Measurements from ENCODE around the gene ABLIM2. TPM values are rescaled to one million over a fixed set of nuclear protein-coding genes. Genes with fewer than 3 reads are reported as not detected.

The ABLIM2 gene
- total RNA-seq, 1 donor from 2014 or later: 5.2 TPM

- intact Hi-C loops (cut with DNase I): no loop called here
- no peaks in the 10 kb centered on the region for H3K27me3 ChIP-seq (ENCODE audit: low read depth)
- no peak overlapping the region for H3K27ac ChIP-seq
- DNase-seq (no peak), ATAC-seq (no peak)
- H3K4me1 ChIP-seq: no peaks in the 10 kb centered on the region
- H3K4me3 ChIP-seq: no peak overlapping the region
- H3K9me3 ChIP-seq: no peaks in the 10 kb centered on the region
- peak; percentile 11 for TF ChIP-seq CTCF (IDR thresholded peaks at IDR 0.05)
- H3K36me3 ChIP-seq: no peaks in the 10 kb centered on the region
These were observed 48.3 kb downstream of the ABLIM2 start for GRCh38 chr4:8110071-8110986.

DNA sequence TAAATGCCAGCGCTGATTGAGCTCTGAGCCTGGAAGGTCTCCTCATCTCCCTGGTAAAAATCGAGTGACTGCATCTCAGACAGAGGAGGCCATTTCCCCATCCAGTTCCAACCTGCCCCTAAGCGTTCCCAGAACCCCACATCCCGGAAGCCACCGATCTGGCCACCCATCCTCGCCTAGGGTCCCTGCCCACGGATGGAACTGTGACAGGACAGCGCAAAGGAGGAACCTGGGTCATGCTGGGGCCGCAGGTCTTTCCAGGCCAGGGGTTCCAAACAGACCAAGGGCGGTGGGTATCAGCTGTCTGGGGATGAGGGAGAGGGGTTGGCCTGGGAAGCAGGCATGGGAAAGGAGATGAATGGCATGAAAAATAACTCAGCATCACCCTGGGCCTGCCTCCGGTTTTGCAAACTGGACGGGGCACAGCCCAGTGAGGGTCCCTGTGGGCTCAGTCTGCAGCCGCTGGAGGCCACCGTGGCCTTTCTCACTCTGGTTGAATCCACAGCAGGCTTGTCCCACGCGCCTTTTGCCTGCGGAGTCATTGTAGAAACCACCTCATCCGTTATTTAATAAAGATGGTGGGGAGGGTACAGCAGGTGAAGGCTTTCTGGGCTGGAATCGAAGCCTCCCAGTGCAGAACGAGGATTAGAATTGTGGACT lies 49.1 kb downstream of the ABLIM2 start:
- H3K36me3 ChIP-seq: no peaks in the 10 kb centered on the region

DNA sequence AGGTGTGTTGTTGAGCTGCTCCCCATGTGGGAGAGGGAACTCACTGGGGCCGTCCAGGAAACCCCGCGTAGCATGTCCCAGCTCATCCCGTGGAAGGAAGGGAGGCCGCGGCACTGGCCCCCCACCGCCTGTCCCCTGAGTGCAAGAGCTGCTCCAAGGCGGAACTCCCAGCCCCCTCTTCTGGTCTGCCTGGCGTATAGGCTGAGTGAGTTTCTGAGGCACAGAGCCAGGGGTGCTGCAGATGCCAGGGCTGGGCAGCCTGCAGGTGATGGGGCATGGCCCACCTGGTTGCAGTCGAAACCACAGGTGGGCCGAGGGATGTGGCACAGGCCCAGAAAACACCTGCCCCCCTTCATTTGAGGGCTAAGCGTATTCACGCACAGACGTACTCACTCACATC lies 49.6 kb downstream of the ABLIM2 start:
- H3K27ac ChIP-seq: no peak overlapping the region
- ATAC-seq: no peak
- no peak for DNase-seq
- H3K4me3 ChIP-seq: no peak overlapping the region
- H3K4me1 ChIP-seq: no peaks in the 10 kb centered on the region
- intact Hi-C loops (cut with DNase I): no loop called here
- no peaks in the 10 kb centered on the region for H3K9me3 ChIP-seq
- no peaks in the 10 kb centered on the region for H3K36me3 ChIP-seq
- TF ChIP-seq CTCF (IDR thresholded peaks at IDR 0.05): no peak
- H3K27me3 ChIP-seq (ENCODE audit: low read depth): no peaks in the 10 kb centered on the region

More for the DNA sequence above, 49.1 kb downstream of the ABLIM2 start:
- intact Hi-C loops (cut with DNase I): no loop called here
- H3K27ac ChIP-seq: no peak overlapping the region
- H3K4me1 ChIP-seq: no peaks in the 10 kb centered on the region
- H3K27me3 ChIP-seq (ENCODE audit: low read depth): no peaks in the 10 kb centered on the region
- H3K4me3 ChIP-seq: no peak overlapping the region
- TF ChIP-seq CTCF (IDR thresholded peaks at IDR 0.05): no peak
- DNase-seq (no peak), ATAC-seq (no peak)
- H3K9me3 ChIP-seq: no peaks in the 10 kb centered on the region

GRCh38 chr4:8108261-8108660 lies 50.4 kb downstream of the ABLIM2 start:
- Histone ChIP-seq H3K4me1 (no peaks in the 10 kb centered on the region), H3K36me3 (no peaks in the 10 kb centered on the region), H3K27ac (no peak overlapping the region), H3K9me3 (no peaks in the 10 kb centered on the region), H3K4me3 (no peak overlapping the region), H3K27me3 (ENCODE audit: low read depth) (no peaks in the 10 kb centered on the region)
- ATAC-seq (no peak), DNase-seq (no peak)
- intact Hi-C loops (cut with DNase I): no loop called here
- no peak for TF ChIP-seq CTCF (IDR thresholded peaks at IDR 0.05)

GRCh38 chr4:8107146-8107657 lies 51.4 kb downstream of the ABLIM2 start:
- no peak for TF ChIP-seq CTCF (IDR thresholded peaks at IDR 0.05)
- Histone ChIP-seq H3K27ac (no peak overlapping the region), H3K36me3 (no peaks in the 10 kb centered on the region), H3K9me3 (no peaks in the 10 kb centered on the region), H3K4me3 (no peak overlapping the region), H3K27me3 (ENCODE audit: low read depth) (no peaks in the 10 kb centered on the region), H3K4me1 (no peaks in the 10 kb centered on the region)
- ATAC-seq: no peak
- DNase-seq: no peak
- intact Hi-C loops (cut with DNase I): no loop called here

Data from lower lobe of right lung (tissue), 2 donors.